Inflammatory macrophage treated with lipopolysaccharide for 4 hours (primary cell): ENCODE measurements around the gene PCNT.

ENCODE experiments used
- DNase-seq: peaks from one replicate; pipeline ENCODE4 v3.0.0-alpha.2; 2020

The PCNT gene

DNA sequence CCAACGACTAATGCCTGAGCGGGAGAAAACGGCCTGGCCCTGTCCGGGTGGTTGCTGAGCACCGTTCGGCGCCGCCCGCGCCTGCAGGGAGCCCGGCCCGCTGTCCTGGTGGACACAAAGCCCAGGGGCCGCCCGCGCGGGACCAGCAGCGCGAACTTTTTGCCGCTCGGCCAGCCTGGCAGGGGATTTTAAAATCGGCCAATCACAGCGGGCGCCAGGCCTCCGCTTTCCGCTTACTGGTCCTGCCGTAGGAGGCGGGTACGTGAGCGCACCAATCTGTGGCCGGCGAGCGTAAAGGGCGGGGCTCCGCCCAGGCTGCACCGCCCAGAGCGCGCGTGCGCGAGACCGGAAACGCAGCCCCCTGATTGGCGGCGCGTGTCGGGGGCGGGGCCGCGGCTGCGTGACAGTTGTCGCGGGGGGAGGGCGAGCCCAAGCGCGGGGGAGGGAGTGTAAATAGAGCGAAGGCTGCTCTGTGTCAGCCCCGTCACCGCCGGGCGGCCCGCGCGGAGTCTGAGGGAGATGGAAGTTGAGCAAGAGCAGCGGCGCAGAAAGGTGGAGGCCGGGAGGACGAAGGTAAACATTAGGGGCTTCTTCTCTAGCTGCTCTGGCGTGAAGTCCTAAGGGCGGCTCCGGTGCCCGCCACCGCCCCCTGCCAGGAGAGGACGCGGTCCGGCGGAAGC lies at the start of gene PCNT, which contains the start of gene C21orf58:
TSS of gene PCNT (plus strand) at position 447 of the 680 bp plus-strand sequence. CDS start at position 520, 73 bp downstream.
TSS of gene C21orf58 (minus strand) at position 161 of the 680 bp plus-strand sequence. CDS start 1,132 bp downstream, outside the sequence.
- DNase-seq = peak; percentile 98

DNA sequence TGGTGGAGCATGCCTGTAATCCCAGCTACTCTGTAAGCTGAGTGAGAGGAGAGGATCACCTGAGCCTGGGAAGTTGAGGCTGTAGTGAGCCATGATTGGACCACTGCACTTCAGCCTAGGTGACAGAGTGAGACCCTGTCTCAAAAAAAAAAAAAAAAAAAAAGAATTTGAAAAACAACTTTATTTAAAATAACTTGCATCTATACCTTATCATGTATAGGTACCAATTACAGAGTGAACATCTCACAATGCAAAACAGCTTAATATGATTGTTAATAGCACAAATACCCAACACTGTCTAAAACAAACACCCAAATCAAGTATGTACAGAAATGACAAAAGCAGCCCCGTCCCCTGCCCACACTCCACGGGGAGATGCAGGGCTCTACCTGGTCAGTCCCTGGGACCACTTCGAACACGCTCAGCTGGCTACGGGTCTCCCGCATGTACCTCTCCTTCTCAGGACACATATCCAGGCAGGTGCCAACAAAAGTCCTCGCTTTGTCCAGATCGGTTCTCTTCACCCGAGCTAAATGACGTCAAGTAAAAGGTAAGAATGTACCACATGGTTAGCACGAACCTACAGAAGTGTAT lies 49.1 kb upstream of the PCNT start:
- no peak for DNase-seq

- DNase-seq = peak; percentile 29
Observed at GRCh38 chr21:46284077-46284644, 39.8 kb upstream of the PCNT start.

GRCh38 chr21:46284733-46285132 lies 39.2 kb upstream of the PCNT start:
- peak; percentile 61 for DNase-seq

DNA sequence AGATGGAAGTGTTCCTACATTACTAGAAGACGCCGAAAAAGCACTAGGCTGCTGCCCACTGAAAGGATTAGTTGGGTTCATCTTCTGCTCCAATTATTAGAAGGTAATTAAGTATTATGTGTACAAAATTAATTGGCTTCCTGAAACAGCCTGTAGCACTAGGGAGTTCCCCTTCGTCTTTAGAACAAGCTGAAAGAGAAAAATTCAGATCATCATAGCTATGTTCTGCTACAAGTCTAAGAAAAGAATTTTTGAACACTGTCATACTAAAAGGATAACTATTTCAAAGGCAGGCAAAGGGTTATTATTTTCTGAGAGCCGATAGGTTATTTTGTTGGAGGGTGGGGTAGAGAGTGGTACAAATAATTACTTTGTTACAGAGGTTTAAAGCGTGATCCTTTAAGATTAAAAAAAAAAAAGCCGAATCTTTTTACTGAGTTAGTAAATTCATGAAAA lies 38.7 kb upstream of the PCNT start, which contains the start of gene MCM3AP:
TSS of gene MCM3AP (minus strand) at position 406 of the 456 bp plus-strand sequence. CDS start at position 81, 325 bp downstream.
- peak; percentile 4 for DNase-seq

DNA sequence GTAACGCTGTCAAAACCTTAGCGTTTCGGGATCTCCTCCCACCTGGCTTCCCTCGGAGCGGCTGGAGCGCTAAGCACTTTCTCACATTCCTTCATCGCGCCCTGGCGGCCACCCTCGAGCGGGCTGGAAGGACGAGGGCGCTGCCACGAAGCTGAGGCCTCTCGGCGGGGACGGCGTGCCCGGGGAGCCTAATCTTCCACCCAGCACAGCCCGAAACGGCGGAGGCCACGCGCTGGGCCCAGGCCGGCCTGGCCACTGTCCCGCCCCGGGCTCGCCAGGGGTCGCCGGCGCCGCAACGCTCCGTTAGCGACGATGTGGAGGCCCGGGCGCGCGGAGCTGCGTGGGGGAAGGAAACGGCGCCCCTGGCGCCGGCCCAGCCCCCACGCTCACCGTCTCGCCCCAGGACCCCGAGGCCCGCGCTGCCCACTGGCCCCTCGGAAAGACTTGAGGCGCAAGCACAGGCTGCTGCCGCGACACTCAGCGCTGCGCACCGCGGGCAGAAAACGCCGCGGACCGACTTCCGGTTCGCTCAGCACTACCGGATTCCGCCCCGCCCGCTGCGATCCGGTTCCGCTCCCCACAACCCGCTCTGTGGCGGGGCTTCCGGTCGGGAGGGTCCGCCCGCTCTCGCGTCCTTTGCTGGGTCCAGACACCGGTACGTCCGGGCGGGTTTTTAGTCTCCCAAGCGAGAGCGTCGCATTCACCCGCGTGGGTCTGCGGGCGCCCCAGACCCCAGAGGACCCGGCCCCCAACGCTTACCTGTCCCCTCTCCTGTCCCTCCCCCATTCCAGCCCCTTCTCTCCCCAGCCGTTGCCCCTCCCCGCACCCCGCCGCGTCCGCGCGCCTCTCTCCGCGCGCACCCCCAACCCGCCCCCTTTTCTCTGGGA lies 38.0 kb upstream of the PCNT start, which contains the start of gene YBEY:
TSS of gene YBEY (plus strand) at position 582 of the 887 bp plus-strand sequence. CDS start 572 bp downstream, outside the sequence.
- DNase-seq = peak; percentile 90

DNA sequence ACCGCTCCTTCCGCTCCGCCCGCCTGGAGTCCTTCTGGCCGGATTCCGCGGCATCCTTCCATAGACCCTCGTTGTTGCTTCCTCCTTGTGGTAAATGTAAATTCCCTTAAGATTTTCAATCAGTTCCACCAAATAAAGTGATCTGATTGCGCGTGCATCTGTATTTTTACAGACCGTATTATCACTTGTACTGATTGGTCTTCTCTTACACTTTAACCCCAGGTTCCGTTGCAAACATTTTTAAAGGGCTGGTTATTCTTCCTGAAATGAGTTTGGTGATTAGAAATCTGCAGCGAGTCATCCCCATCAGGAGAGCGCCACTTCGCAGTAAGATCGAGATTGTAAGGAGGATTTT lies 37.3 kb upstream of the PCNT start:
- peak; percentile 71 for DNase-seq

DNA sequence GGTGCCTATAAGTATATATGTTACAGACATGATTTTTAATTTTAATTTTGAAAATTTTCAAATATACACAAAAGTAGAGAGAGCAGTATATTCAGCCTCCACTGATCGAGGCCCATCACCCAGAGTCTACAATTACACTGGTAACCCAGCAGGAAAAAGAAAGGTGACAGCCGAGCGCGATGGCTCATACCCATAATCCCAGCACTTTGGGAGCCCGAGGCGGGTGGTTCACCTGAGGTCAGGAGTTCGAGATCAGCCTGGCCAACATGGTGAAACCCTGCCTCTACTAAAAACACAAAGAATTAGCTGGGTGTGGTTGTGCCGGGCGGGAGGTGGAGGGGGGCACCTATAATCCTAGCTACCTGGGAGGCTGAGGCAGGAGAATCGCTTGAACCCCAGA lies 36.4 kb upstream of the PCNT start:
- no peak for DNase-seq

- DNase-seq = no peak
Observed at GRCh38 chr21:46289655-46290179, 34.2 kb upstream of the PCNT start.

DNA sequence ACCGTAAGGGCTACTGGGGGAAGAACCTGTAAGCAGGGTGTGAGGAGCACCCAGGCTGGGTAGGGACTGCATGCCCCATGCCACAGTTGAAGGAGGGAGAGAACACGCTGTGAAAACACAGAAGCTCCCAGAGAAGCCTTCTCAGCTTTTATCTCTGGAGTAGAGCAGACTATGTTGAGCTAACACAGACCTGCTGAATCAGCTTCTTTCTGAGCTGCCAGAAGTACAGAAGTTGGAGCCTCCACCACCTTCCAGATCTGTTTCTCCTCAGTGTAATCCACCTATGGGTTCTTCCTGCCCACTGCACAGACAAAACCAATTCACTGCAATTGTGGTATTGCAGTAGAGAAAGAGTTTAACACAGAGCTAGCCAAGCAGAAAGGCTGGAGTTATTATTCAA lies 32.4 kb upstream of the PCNT start:
- DNase-seq = no peak

- peak; percentile 78 for DNase-seq
Observed at GRCh38 chr21:46294647-46295176, 29.2 kb upstream of the PCNT start.

DNA sequence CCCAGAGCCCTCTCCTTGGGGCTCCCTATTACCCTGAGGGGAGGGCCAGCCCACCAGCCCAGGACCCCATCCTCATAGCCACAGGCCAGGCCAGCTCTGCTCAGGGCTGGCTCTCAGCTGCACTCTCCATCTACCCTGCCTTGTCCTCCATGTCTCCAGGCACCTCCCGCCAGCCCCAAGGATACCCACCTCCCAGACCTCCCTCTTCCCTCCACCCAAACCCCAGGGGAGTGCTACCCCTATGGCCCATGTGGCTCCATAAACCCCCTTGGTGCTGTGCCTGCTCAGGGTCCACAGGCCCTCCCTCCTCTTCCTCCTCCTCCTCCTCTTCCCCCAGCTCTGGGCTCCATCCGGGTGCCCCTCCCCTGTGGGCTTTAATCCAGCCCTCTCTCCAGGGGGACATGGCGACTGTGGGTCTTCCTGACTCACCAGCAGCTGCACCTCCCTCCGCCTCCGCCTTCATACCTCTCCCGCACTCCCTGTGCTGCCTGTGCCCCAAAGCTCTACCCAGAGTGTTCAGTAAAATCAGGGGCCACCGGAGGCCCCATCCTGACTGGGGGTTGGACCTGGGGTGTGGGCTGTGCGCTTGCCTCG lies 28.7 kb upstream of the PCNT start:
- no peak for DNase-seq

DNA sequence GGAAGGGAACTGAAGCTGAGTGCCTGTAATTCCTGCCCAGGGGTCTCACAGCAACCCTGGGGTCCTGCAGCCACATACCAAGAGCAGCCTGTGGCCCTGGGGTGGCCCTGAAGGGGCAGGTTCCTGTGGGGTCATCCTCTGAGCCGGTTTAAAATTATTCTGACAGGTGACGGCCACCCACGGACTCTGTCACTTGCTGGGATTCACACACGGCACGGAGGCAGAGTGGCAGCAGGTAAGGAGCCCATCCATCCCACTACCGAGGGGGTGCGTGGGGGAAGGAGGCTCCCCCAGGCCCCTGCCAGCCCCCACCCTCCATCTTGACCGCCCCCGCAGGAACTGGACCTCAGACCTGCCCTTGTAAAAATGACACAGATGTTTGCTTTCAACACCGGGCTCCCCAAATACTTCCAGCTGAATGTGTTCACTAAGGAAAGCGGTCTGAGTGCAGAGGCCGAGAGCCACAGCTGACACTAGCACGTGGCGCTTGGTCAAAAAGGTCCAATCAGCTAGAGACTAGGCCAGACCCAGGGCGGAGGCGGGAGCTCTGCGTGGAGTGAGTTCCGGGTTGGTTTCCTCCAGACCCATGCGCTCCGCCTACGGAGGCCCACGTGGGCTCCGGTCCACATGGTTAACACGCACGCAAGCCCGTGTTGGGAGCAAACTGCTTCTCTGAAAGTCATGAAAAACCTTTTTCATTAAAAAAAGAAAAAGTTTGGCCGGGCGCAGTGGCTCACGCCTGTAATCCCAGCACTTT lies 27.8 kb upstream of the PCNT start:
- DNase-seq = peak; percentile 88

- DNase-seq = peak; percentile 5
Observed at GRCh38 chr21:46297338-46298271, 26.4 kb upstream of the PCNT start.

GRCh38 chr21:46299167-46299566 lies 24.8 kb upstream of the PCNT start:
- DNase-seq = no peak

DNA sequence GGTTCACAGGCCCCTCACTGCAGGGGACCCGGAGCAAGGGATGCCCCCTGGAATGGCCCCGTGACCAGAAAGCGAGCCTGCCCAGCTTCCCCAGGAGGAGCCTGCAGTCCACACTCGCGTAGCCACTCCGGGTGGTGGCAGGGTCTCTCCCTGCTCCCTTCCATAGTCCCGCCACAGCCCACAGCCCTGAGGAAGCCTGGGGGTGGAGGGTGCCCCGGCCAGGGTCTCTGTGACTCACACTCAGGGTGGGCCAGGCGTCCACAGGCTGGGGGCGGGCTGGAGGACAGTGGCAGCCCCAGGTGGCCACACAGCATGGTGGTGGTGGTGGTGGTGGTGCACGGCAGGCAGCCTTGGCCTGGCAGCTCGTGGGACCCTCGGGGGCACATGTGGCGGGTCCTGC lies 22.2 kb upstream of the PCNT start:
- DNase-seq = no peak

- no peak for DNase-seq
Observed at GRCh38 chr21:46304437-46304836, 19.5 kb upstream of the PCNT start.

- no peak for DNase-seq
Observed at GRCh38 chr21:46304955-46305354, 19.0 kb upstream of the PCNT start.

- DNase-seq = no peak
Observed at GRCh38 chr21:46307625-46308024, 16.3 kb upstream of the PCNT start.

GRCh38 chr21:46308431-46308830 lies 15.5 kb upstream of the PCNT start:
- DNase-seq = no peak
